ENCODE results near the gene IZUMO1. TPM values are rescaled to one million over a fixed set of nuclear protein-coding genes. Genes with fewer than 3 reads are reported as not detected.

Gene IZUMO1
- total RNA-seq: not detected

GRCh38 chr19:48746738-48747575, at the start of gene IZUMO1:
Gene IZUMO1 (minus strand): TSS chr19:48746909. CDS start chr19:48745859, 1,050 bp downstream.
- peaks cover 9 to 18% (median 12%) of the 10 kb centered on the region in 4 donors for H3K4me1 ChIP-seq
- 9% methylated on average over 29 of the region's 31 CpGs for whole genome bisulfite sequencing
- H3K27ac ChIP-seq (replicated peaks in 1 of 4): peak within 1 kb of the TSS; percentile 45 to 65 (median 54)
- H3K27me3 ChIP-seq: peaks cover 0 to 65% (median 18%) of the 10 kb centered on the region in 4 donors
- intact Hi-C loops (cut with DNase I): no loop called here
- TF ChIP-seq POLR2AphosphoS5 (IDR thresholded peaks at IDR 0.05) (peak in 1 of 2 donors; percentile 54), POLR2A (IDR thresholded peaks at IDR 0.05; ENCODE audit: low read depth) (no peak)
- peaks cover 0 to 23% (median 0%) of the 10 kb centered on the region in 4 donors for H3K36me3 ChIP-seq
- H3K4me3 ChIP-seq: peak within 1 kb of the TSS; percentile 34 to 55 (median 40)
- peaks cover 0 to 3% (median 0%) of the 10 kb centered on the region in 4 donors for H3K9me3 ChIP-seq
- DNase-seq (ENCODE audit: extremely low spot score): no peak

DNA sequence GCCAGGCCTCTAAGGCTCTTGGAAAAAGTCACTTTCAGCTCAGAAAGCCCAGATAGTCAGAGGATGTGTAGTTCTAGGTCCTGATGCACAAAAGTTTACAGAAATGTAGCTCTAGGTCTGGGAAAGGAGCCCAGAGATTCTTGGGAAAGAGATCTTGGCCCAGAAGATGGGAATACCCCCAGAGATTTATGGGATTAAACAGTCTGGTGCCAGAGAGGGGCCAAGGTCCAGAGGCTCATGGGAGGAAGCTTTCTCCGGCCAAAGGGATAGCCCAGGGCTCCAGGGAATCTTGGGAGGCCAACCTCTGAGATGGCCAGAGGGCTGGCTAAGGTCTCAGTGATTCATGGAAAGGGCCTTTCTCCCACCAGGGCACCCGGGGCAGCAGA, 49.0 kb upstream of the IZUMO1 start:
- H3K9me3 ChIP-seq: no peaks in the 10 kb centered on the region
- 29% methylated on average over 1 of the region's 2 CpGs for WGBS
- peak overlapping the region; percentile 86 to 92 (median 89) for H3K27ac ChIP-seq (replicated peaks in 1 of 4)
- peaks cover 7 to 31% (median 18%) of the 10 kb centered on the region in 4 donors for H3K36me3 ChIP-seq
- peaks cover 16 to 28% (median 23%) of the 10 kb centered on the region in 4 donors for H3K4me1 ChIP-seq
- intact Hi-C loops (cut with DNase I): loop anchor here (2.0 to 10.0 kb wide), 2 partner anchors 41 to 151 kb away; partner anchors contain the start of genes CA11 and HSD17B14
- no peak for DNase-seq (ENCODE audit: extremely low spot score)
- H3K27me3 ChIP-seq: no peaks in the 10 kb centered on the region
- TF ChIP-seq CTCF (IDR thresholded peaks at IDR 0.05): no peak
- TF ChIP-seq POLR2A (IDR thresholded peaks at IDR 0.05; ENCODE audit: low read depth): no peak
- TF ChIP-seq POLR2AphosphoS5 (IDR thresholded peaks at IDR 0.05): no peak
- TF ChIP-seq EP300 (IDR thresholded peaks at IDR 0.05): no peak
- H3K4me3 ChIP-seq: peak overlapping the region in 2 of 4 donors; percentile 53 to 54

DNA sequence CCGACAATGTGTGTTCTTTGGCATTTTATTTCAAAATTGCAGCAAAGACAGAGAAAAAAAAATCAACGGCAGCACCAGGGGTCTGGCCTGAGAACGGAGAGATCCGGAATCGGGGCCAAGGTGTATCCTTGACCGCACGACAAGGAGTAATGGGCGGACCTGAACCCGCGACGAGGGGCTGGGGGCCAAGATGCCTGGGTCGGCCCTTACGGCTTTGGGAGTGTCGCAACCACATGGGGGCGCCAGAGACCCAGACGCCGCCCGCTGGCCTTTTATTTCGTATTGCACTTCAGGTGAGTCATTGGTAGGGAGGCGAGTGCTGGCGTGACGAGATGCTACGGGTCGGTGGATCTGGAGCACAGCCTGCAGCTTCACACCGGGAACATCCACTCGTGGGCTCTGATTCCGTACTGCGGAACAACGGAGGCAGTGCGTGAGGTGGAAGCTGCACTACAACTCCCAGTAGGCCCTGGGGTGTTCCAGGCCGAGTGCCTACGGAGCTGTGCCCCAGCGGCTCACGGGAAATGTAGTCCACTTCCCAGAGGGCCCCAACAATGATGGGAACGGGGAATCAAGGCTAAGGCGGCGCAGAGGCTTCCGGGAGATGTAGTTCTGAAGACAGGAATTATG, 48.5 kb upstream of the IZUMO1 start:
- WGBS: 2% methylated on average over 19 of the region's 38 CpGs
- Histone ChIP-seq H3K27me3 (no peaks in the 10 kb centered on the region), H3K4me1 (peaks cover 16 to 28% (median 23%) of the 10 kb centered on the region in 4 donors), H3K4me3 (peak overlapping the region; percentile 51 to 66 (median 54)), H3K36me3 (peaks cover 7 to 31% (median 18%) of the 10 kb centered on the region in 4 donors), H3K9me3 (no peaks in the 10 kb centered on the region), H3K27ac (replicated peaks in 1 of 4) (peak overlapping the region; percentile 86 to 92 (median 89))
- intact Hi-C loops (cut with DNase I): loop anchor here (2.0 to 10.0 kb wide), 2 partner anchors 42 to 150 kb away; partner anchors contain the start of genes CA11 and HSD17B14
- peak; percentile 97 for DNase-seq (ENCODE audit: extremely low spot score)
- peak; percentile 96 to 97 (median 97) for TF ChIP-seq CTCF (IDR thresholded peaks at IDR 0.05)
- no peak for TF ChIP-seq EP300 (IDR thresholded peaks at IDR 0.05)
- peak; percentile 73 to 76 for TF ChIP-seq POLR2AphosphoS5 (IDR thresholded peaks at IDR 0.05)

DNA sequence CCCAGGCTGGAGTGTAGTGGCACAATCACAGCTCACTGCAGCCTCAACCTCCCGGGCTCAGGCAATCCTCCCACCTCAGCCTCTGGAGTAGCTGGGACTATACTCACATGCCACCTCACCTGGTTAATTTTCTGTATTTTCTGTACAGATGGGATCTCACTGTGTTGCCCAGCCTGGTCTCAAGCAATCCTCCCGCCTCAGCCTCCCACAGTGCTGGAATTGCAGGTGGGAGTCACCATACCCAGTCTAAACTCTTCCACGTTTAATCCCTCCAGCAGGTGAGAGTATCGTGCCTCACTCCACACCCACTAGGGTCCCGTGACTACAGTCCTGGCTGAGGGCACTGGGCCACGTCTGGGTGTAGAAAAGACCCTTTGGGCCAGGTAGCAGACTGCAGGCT, 47.6 kb upstream of the IZUMO1 start:
- DNase-seq (ENCODE audit: extremely low spot score): no peak
- peaks cover 16 to 28% (median 23%) of the 10 kb centered on the region in 4 donors for H3K4me1 ChIP-seq
- H3K9me3 ChIP-seq: no peaks in the 10 kb centered on the region
- H3K4me3 ChIP-seq: no peak overlapping the region
- intact Hi-C loops (cut with DNase I): loop anchor here (2.0 to 10.0 kb wide), 2 partner anchors 43 to 149 kb away; partner anchors contain the start of genes CA11 and HSD17B14
- no peaks in the 10 kb centered on the region for H3K27me3 ChIP-seq
- H3K27ac ChIP-seq (replicated peaks in 1 of 4): peak overlapping the region; percentile 86 to 92 (median 89)
- TF ChIP-seq POLR2AphosphoS5 (IDR thresholded peaks at IDR 0.05) (no peak), POLR2A (IDR thresholded peaks at IDR 0.05; ENCODE audit: low read depth) (no peak), EP300 (IDR thresholded peaks at IDR 0.05) (no peak), CTCF (IDR thresholded peaks at IDR 0.05) (no peak)
- 76% methylated on average over 6 of the region's 6 CpGs for WGBS
- H3K36me3 ChIP-seq: peaks cover 2 to 22% (median 11%) of the 10 kb centered on the region in 4 donors

Data from esophagus muscularis mucosa (tissue), 4 donors.